Measurements from ENCODE around the gene MALSU1. TPM values are rescaled to one million over a fixed set of nuclear protein-coding genes. Genes with fewer than 3 reads are reported as not detected.
A peak's percentile ranks its signal among the peaks of the same experiment; 100 is the strongest.

MALSU1 gene
- polyA plus RNA-seq = 40.0 TPM
- long read RNA-seq, donor 1, transcript MALSU1-202 (4 exons, 3,044 nt) = major isoform, 17 of 17 reads
- long read RNA-seq, donor 1, partial matches to known transcripts = 0 of 17 reads
- long read RNA-seq, donor 1, other reads (novel, unspliced or antisense) = 0 of 17 reads
- long read RNA-seq, donor 2, transcript MALSU1-202 (4 exons, 3,044 nt) = major isoform, 30 of 52 reads
- long read RNA-seq, donor 2, partial matches to known transcripts = 11 of 52 reads
- long read RNA-seq, donor 2, other reads (novel, unspliced or antisense) = 7 of 52 reads
- long read RNA-seq, donor 3, transcript MALSU1-202 (4 exons, 3,044 nt) = major isoform, 41 of 79 reads
- long read RNA-seq, donor 3, partial matches to known transcripts = 19 of 79 reads
- long read RNA-seq, donor 3, other reads (novel, unspliced or antisense) = 14 of 79 reads
- long read RNA-seq, donor 4, partial matches to known transcripts = 0 of 2 reads
- long read RNA-seq, donor 4, other reads (novel, unspliced or antisense) = 0 of 2 reads
- long read RNA-seq, donor 5, transcript MALSU1-202 (4 exons, 3,044 nt) = major isoform, 19 of 19 reads
- long read RNA-seq, donor 5, partial matches to known transcripts = 0 of 19 reads
- long read RNA-seq, donor 5, other reads (novel, unspliced or antisense) = 0 of 19 reads
- long read RNA-seq, donor 6, transcript MALSU1-202 (4 exons, 3,044 nt) = major isoform, 13 of 14 reads
- long read RNA-seq, donor 6, partial matches to known transcripts = 0 of 14 reads
- long read RNA-seq, donor 6, other reads (novel, unspliced or antisense) = 0 of 14 reads
- long read RNA-seq, donor 7, transcript MALSU1-202 (4 exons, 3,044 nt) = major isoform, 13 of 16 reads
- long read RNA-seq, donor 7, partial matches to known transcripts = 0 of 16 reads
- long read RNA-seq, donor 7, other reads (novel, unspliced or antisense) = 0 of 16 reads
- long read RNA-seq, donor 8, transcript MALSU1-202 (4 exons, 3,044 nt) = major isoform, 32 of 36 reads
- long read RNA-seq, donor 8, partial matches to known transcripts = 0 of 36 reads
- long read RNA-seq, donor 8, other reads (novel, unspliced or antisense) = 0 of 36 reads
- long read RNA-seq, donor 9, transcript MALSU1-202 (4 exons, 3,044 nt) = major isoform, 16 of 23 reads
- long read RNA-seq, donor 9, partial matches to known transcripts = 6 of 23 reads
- long read RNA-seq, donor 9, other reads (novel, unspliced or antisense) = 0 of 23 reads
- long read RNA-seq, donor 10, transcript MALSU1-202 (4 exons, 3,044 nt) = major isoform, 21 of 22 reads
- long read RNA-seq, donor 10, partial matches to known transcripts = 0 of 22 reads
- long read RNA-seq, donor 10, other reads (novel, unspliced or antisense) = 0 of 22 reads
- long read RNA-seq, donor 11, transcript MALSU1-202 (4 exons, 3,044 nt) = major isoform, 28 of 30 reads
- long read RNA-seq, donor 11, partial matches to known transcripts = 0 of 30 reads
- long read RNA-seq, donor 11, other reads (novel, unspliced or antisense) = 0 of 30 reads

DNA sequence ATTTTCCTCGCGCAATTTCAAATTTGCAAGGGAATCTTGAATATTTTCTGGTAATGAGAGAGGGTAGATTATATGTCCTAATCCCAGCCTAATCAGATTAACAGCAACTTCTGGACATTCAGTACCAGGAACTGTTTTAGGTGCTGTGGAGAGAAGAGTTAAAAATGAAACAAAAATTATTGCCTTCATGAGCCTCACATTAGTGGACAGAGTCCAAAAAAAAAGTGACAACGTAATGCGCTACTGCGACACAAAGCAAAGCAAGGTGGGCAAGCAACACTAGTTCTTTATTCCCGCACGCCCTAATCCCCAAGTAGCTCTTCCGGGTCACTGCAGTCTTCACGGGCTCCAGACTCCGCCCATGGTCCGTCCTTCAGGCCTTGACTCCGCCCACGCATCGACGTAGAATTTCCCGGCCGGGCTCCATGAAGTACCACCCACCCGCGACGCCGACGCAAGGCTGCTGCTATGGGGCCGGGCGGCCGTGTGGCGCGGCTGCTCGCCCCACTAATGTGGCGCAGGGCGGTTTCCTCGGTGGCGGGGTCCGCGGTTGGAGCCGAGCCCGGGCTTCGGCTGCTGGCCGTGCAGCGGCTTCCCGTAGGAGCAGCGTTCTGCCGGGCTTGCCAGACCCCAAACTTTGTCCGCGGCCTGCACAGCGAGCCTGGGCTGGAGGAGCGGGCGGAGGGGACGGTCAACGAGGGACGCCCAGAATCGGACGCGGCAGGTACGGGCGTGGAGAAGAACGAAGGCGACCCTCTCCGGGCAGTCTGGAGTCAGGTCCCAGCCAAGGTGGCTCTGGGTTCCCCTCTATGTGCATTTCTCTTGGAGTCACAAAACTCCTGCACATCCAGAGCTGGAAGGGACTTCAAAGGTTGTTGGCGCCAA lies at the start of gene MALSU1:
TSS of gene MALSU1 (plus strand) at position 455 of the 885 bp plus-strand sequence. CDS start at position 469, 14 bp downstream.
- H3K27ac ChIP-seq (ENCODE audit: low read length) = peak within 1 kb of the TSS; percentile 53
- H3K9me3 ChIP-seq (ENCODE audit: control insufficient read depth, low read depth, low read length) = no peaks in the 10 kb centered on the region
- peaks cover 13% of the 10 kb centered on the region for H3K4me1 ChIP-seq (ENCODE audit: control insufficient read depth, insufficient read depth, low read length)
- peak within 1 kb of the TSS; percentile 91 for H3K4me3 ChIP-seq (ENCODE audit: low read length)
- H3K36me3 ChIP-seq (ENCODE audit: control insufficient read depth, insufficient read depth, low read length) = peaks cover 8% of the 10 kb centered on the region
- peak; percentile 98 for DNase-seq
- WGBS (ENCODE audit: insufficient coverage, low lambda C conversion rate) = 0% methylated on average over 2 of the region's 59 CpGs
- H3K27me3 ChIP-seq (ENCODE audit: control insufficient read depth, insufficient read depth, low read length) = no peaks in the 10 kb centered on the region

DNA sequence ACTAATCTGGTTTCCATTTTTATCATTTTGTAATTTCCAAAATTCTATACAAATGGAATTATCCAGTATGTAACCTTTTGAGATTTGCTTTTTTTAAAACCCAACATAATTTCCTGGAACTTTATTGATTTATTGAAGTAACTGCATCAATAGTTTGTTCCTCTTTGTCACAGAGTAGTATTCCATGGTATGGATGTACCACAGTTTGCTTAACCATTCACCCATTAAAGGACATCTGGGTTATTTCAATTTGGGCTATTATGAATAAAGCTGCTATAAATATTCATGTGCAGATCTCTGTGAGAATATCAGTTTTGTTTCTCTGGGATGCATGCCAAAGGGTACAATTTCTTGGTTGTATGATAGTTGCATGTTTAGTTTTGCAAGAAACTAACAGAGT lies 49.7 kb upstream of the MALSU1 start:
- no peak overlapping the region for H3K4me3 ChIP-seq (ENCODE audit: low read length)
- peaks cover 3% of the 10 kb centered on the region for H3K9me3 ChIP-seq (ENCODE audit: control insufficient read depth, low read depth, low read length)
- peaks cover 41% of the 10 kb centered on the region for H3K27me3 ChIP-seq (ENCODE audit: control insufficient read depth, insufficient read depth, low read length)
- H3K27ac ChIP-seq (ENCODE audit: low read length) = no peak overlapping the region
- no peaks in the 10 kb centered on the region for H3K36me3 ChIP-seq (ENCODE audit: control insufficient read depth, insufficient read depth, low read length)
- H3K4me1 ChIP-seq (ENCODE audit: control insufficient read depth, insufficient read depth, low read length) = peaks cover 7% of the 10 kb centered on the region
- no peak for DNase-seq

DNA sequence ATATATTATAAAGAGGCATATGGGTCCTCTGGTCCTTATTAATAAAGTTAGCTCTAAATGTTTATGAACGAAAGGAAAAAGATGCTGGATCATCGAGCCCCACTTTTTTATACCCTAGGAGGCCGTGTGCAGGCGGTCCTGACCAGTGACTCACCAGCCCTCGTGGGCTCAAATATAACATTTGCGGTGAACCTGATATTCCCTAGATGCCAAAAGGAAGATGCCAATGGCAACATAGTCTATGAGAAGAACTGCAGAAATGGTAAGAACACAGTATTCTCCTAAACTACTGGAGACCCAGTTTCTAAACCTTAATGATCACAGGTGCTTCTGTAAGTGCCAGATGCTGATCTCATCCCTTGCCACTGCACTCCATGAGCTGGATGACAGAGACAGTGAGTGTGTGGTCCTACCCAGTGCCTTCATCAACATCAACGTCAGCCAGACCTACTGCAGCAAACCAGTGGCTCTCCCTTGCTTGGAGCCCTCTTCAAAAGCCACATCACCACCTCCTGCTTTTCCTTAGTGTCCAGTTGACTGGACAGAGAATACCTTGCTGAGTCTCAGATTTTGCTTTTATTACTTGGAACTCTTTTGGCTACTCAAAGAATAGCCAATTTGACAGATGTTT lies 45.0 kb upstream of the MALSU1 start:
- no peak for DNase-seq
- Histone ChIP-seq H3K27ac (ENCODE audit: low read length) (no peak overlapping the region), H3K4me1 (ENCODE audit: control insufficient read depth, insufficient read depth, low read length) (no peaks in the 10 kb centered on the region), H3K4me3 (ENCODE audit: low read length) (no peak overlapping the region), H3K36me3 (ENCODE audit: control insufficient read depth, insufficient read depth, low read length) (no peaks in the 10 kb centered on the region), H3K9me3 (ENCODE audit: control insufficient read depth, low read depth, low read length) (no peaks in the 10 kb centered on the region), H3K27me3 (ENCODE audit: control insufficient read depth, insufficient read depth, low read length) (peaks cover 11% of the 10 kb centered on the region)
- no CpG with 5 or more reads among the region's 7 CpGs for WGBS (ENCODE audit: insufficient coverage, low lambda C conversion rate)

DNA sequence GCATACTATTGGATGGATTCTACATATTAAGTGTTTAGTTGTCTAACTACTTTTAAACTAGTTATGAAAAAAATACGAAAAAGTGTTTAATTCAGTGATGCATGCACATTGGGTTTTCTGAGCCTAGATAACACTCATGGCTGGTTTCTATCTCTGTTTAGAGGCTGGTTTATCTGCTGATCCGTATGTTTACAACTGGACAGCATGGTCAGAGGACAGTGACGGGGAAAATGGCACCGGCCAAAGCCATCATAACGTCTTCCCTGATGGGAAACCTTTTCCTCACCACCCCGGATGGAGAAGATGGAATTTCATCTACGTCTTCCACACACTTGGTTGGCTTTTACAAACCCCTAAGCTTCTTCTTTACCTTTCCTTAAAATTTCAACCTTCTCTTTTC lies 42.4 kb upstream of the MALSU1 start:
- no peak for DNase-seq
- Histone ChIP-seq H3K27ac (ENCODE audit: low read length) (no peak overlapping the region), H3K9me3 (ENCODE audit: control insufficient read depth, low read depth, low read length) (no peaks in the 10 kb centered on the region), H3K4me3 (ENCODE audit: low read length) (no peak overlapping the region), H3K36me3 (ENCODE audit: control insufficient read depth, insufficient read depth, low read length) (no peaks in the 10 kb centered on the region), H3K27me3 (ENCODE audit: control insufficient read depth, insufficient read depth, low read length) (no peaks in the 10 kb centered on the region), H3K4me1 (ENCODE audit: control insufficient read depth, insufficient read depth, low read length) (no peaks in the 10 kb centered on the region)
- WGBS (ENCODE audit: insufficient coverage, low lambda C conversion rate) = 86% methylated on average over 4 of the region's 7 CpGs

DNA sequence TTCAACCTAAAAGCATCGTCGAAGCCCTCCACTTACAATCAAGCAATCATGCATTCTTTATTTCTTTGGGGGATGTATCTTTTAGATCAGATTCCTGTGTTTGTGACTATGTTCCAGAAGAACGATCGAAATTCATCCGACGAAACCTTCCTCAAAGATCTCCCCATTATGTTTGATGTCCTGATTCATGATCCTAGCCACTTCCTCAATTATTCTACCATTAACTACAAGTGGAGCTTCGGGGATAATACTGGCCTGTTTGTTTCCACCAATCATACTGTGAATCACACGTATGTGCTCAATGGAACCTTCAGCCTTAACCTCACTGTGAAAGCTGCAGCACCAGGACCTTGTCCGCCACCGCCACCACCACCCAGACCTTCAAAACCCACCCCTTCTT lies 38.8 kb upstream of the MALSU1 start:
- Histone ChIP-seq H3K4me3 (ENCODE audit: low read length) (no peak overlapping the region), H3K27me3 (ENCODE audit: control insufficient read depth, insufficient read depth, low read length) (no peaks in the 10 kb centered on the region), H3K36me3 (ENCODE audit: control insufficient read depth, insufficient read depth, low read length) (no peaks in the 10 kb centered on the region), H3K4me1 (ENCODE audit: control insufficient read depth, insufficient read depth, low read length) (no peaks in the 10 kb centered on the region), H3K9me3 (ENCODE audit: control insufficient read depth, low read depth, low read length) (no peaks in the 10 kb centered on the region), H3K27ac (ENCODE audit: low read length) (no peak overlapping the region)
- WGBS (ENCODE audit: insufficient coverage, low lambda C conversion rate) = 80% methylated on average over 3 of the region's 10 CpGs
- no peak for DNase-seq

DNA sequence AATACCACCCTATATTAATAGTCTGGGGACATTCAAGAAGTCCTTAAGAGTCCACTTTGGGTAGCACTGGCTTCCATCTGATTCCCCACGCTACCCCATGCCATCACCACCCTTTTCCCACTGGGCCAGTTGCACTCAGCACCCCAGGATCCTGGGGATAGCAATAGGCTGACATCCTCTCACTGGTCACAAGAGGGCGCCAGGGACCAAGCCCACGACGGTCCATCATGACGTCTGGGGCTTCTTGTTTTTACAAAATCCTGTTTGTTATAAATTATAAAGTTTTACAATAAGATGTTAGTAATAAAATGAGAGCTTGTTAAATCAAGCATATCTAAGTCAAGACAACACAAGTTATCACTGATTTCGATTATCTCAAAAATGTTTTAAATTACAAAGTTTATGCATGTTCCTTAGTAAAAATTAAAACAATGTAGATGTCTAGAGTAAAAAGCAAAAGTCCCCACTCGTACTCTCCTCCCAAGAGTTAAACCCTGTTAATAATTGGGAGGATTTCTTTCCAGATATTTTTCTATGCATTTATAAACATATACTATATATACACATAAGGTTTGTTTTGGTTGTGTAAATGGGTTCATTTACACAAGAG lies 37.2 kb upstream of the MALSU1 start:
- Histone ChIP-seq H3K4me1 (ENCODE audit: control insufficient read depth, insufficient read depth, low read length) (no peaks in the 10 kb centered on the region), H3K9me3 (ENCODE audit: control insufficient read depth, low read depth, low read length) (no peaks in the 10 kb centered on the region), H3K36me3 (ENCODE audit: control insufficient read depth, insufficient read depth, low read length) (no peaks in the 10 kb centered on the region), H3K4me3 (ENCODE audit: low read length) (no peak overlapping the region), H3K27ac (ENCODE audit: low read length) (no peak overlapping the region), H3K27me3 (ENCODE audit: control insufficient read depth, insufficient read depth, low read length) (no peaks in the 10 kb centered on the region)
- 0% methylated on average over 2 of the region's 7 CpGs for WGBS (ENCODE audit: insufficient coverage, low lambda C conversion rate)
- peak; percentile 31 to 40 for DNase-seq

DNA sequence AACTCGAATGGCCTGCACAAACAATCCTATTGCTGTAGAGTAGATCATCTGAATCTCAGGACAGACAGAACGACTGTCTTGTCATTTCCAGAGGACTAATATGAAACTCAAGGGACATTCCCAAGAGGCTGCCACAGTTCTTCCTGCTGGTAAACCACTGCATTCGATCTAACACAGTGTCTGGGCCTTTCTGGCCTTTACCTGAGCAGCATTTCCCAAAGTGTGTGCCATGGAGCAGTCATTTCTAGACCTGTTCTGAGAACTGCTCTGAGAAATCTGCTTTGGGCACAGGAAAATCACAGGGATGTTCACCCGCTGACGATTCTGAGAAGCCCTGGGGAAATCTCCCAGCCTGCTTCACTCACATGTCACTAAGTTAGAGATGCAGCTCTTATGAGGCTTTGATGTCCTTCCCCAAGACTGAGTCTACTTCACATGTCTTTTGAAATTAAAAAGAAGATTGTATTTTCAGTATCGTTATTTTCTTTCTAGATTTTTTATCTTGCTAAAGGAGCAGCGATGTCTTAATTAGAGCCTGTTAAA lies 34.2 kb upstream of the MALSU1 start:
- WGBS (ENCODE audit: insufficient coverage, low lambda C conversion rate) = no CpG with 5 or more reads among the region's 7 CpGs
- Histone ChIP-seq H3K27ac (ENCODE audit: low read length) (no peak overlapping the region), H3K27me3 (ENCODE audit: control insufficient read depth, insufficient read depth, low read length) (no peaks in the 10 kb centered on the region), H3K4me3 (ENCODE audit: low read length) (no peak overlapping the region), H3K36me3 (ENCODE audit: control insufficient read depth, insufficient read depth, low read length) (no peaks in the 10 kb centered on the region), H3K9me3 (ENCODE audit: control insufficient read depth, low read depth, low read length) (no peaks in the 10 kb centered on the region), H3K4me1 (ENCODE audit: control insufficient read depth, insufficient read depth, low read length) (no peaks in the 10 kb centered on the region)
- DNase-seq = no peak

DNA sequence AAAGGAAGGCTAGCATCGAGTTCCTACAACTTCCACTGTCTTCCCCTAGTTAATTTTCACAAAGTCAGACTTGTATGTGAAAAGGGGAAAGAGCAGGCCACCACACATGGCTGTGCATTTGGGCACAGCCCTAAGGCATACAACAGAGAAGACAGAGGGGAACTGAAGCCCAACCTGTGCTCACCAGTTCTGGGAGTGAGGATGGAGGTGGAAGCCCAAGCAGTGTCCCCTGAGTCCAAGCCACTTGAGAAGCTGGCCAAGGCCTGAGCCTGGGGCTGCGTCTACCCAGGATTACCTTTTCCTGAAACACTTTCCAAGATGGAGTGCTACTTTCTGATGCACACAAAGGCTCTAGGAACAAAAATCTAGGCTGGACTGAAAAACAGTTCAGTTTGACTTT lies 32.2 kb upstream of the MALSU1 start:
- no CpG with 5 or more reads among the region's 2 CpGs for WGBS (ENCODE audit: insufficient coverage, low lambda C conversion rate)
- no peak for DNase-seq

More for the DNA sequence above, 32.2 kb upstream of the MALSU1 start:
- no peaks in the 10 kb centered on the region for H3K4me1 ChIP-seq (ENCODE audit: control insufficient read depth, insufficient read depth, low read length)
- no peaks in the 10 kb centered on the region for H3K27me3 ChIP-seq (ENCODE audit: control insufficient read depth, insufficient read depth, low read length)
- H3K36me3 ChIP-seq (ENCODE audit: control insufficient read depth, insufficient read depth, low read length) = no peaks in the 10 kb centered on the region
- no peaks in the 10 kb centered on the region for H3K9me3 ChIP-seq (ENCODE audit: control insufficient read depth, low read depth, low read length)
- H3K4me3 ChIP-seq (ENCODE audit: low read length) = no peak overlapping the region
- H3K27ac ChIP-seq (ENCODE audit: low read length) = no peak overlapping the region

All from large intestine (tissue), 12 donors.